Sigmoid colon (tissue), 7 donors: Measurements from ENCODE around the gene MBP. TPM values are rescaled to one million over a fixed set of nuclear protein-coding genes. Genes with fewer than 3 reads are reported as not detected.

Experiments
- DNase-seq: peaks from one replicate; pipeline ENCODE4 v3.0.0-alpha.2; 2019
- H3K27ac ChIP-seq, 4 donors: fragments of 200-600 bp; sonication (generic); one replicate each; pipeline ENCODE4 v1.5.1; 2016 to 2019; ENCODE audit warnings: mild to moderate bottlenecking in 1 of 4
- H3K27me3 ChIP-seq, 3 donors: fragments of 200-600 bp; sonication (generic); one replicate each; pipeline ENCODE4 v1.5.1; 2019; ENCODE audit warnings: mild to moderate bottlenecking in 1 of 3
- H3K36me3 ChIP-seq, 4 donors: fragments of 200-600 bp; sonication (generic); one replicate each; pipeline ENCODE4 v1.5.1; 2016 to 2019
- H3K4me1 ChIP-seq, 4 donors: fragments of 200-600 bp; sonication (generic); one replicate each; pipeline ENCODE4 v1.5.1; 2017 to 2019
- H3K4me3 ChIP-seq, 4 donors: fragments of 200-600 bp; sonication (generic); one replicate each; pipeline ENCODE4 v1.5.1; 2017 to 2019; ENCODE audit warnings: mild to moderate bottlenecking in 2 of 4, moderate library complexity in 1 of 4
- H3K9me3 ChIP-seq, 4 donors: fragments of 200-600 bp in 3 of 4; sonication (generic) in 3 of 4; one replicate each; pipeline versions ENCODE4 v1.5.1 to v1.6.1; 2013 to 2019
- CTCF ChIP-seq, 4 experiments: fragments of 450-650 bp in 3 of 4; fragments of 200-600 bp in 1 of 4; IDR thresholded peaks; one replicate each; pipeline ENCODE4 v1.5.1; 2016 to 2019; ENCODE audit warnings: antibody characterized with exemption in 4 of 4, mild to moderate bottlenecking in 3 of 4, moderate library complexity in 2 of 4
- EP300 ChIP-seq, 4 donors: sonication (generic); formaldehyde crosslinking; IDR thresholded peaks; one replicate each; pipeline ENCODE4 v1.6.1; 2017; ENCODE audit warnings: antibody characterized with exemption in 4 of 4
- POLR2A ChIP-seq, 2 donors: fragments of 450-650 bp; IDR thresholded peaks; one replicate each; pipeline ENCODE4 v1.6.1; 2016; ENCODE audit warnings: antibody characterized with exemption in 2 of 2, mild to moderate bottlenecking in 2 of 2, moderate library complexity in 2 of 2
- POLR2AphosphoS5 ChIP-seq, 4 donors: sonication (generic); formaldehyde crosslinking; IDR thresholded peaks; one replicate each; pipeline ENCODE4 v1.6.1; 2017; ENCODE audit warnings: antibody characterized with exemption in 4 of 4
- WGBS, 2 donors: extraction: QIAGEN DNeasy Blood & Tissue Kit; methylation state at CpG; one replicate each; pipeline ENCODE4 v1.1.7; 2013; 5-methylcytosine and 5-hydroxymethylcytosine counted together
- intact Hi-C: fragments of 100-400 bp; cut with DNase I; formaldehyde crosslinking; loops from one replicate; pipeline ENCODE4 v1.15.1; 2023
- polyA plus RNA-seq, 3 donors: library from polyadenylated mRNA; stranded (reverse); fragments of 200-250 nt; gene quantifications; one replicate each; pipeline ENCODE4 v1.2.3, GENCODE V29; 2013
- total RNA-seq, 4 donors: library from RNA; depleted of rRNA; stranded (reverse); fragments of >200 nt; gene quantifications; one replicate each; pipeline ENCODE4 v1.1.0, GENCODE V29; 2016
- donor health status: healthy with polysubstance abuse.
- donor health status: Bipolar disorder and iron deficiency.
- donor health status: healthy.

MBP gene
- total and polyA plus RNA-seq, 7 donors: 18.3 to 30.7 (median 24.0) TPM

- Histone ChIP-seq H3K27me3 (no peaks in the 10 kb centered on the region), H3K4me1 (no peaks in the 10 kb centered on the region), H3K27ac (no peak overlapping the region), H3K9me3 (no peaks in the 10 kb centered on the region), H3K4me3 (no peak overlapping the region), H3K36me3 (no peaks in the 10 kb centered on the region)
- WGBS, 2 donors: 87 to 92% methylated on average over 6 of the region's 6 CpGs
- no peak for TF ChIP-seq EP300 (IDR thresholded peaks at IDR 0.05)
- no peak for TF ChIP-seq CTCF (IDR thresholded peaks at IDR 0.05)
- TF ChIP-seq POLR2A (IDR thresholded peaks at IDR 0.05): no peak
- no peak for TF ChIP-seq POLR2AphosphoS5 (IDR thresholded peaks at IDR 0.05)
- intact Hi-C loops: loop anchor here (5.0 kb wide), 1 partner anchor 44 kb away; no protein-coding TSS in a partner anchor
- DNase-seq: no peak
Measured at GRCh38 chr18:77153404-77153803, 20.8 kb upstream of the MBP start.

GRCh38 chr18:77151772-77152520, 19.4 kb upstream of the MBP start:
- no peaks in the 10 kb centered on the region for H3K4me1 ChIP-seq
- intact Hi-C loops: loop anchor here (5.0 kb wide), 1 partner anchor 45 kb away; no protein-coding TSS in a partner anchor
- H3K36me3 ChIP-seq: no peaks in the 10 kb centered on the region
- DNase-seq: no peak
- H3K4me3 ChIP-seq: no peak overlapping the region
- TF ChIP-seq EP300 (IDR thresholded peaks at IDR 0.05) (no peak), CTCF (IDR thresholded peaks at IDR 0.05) (no peak), POLR2A (IDR thresholded peaks at IDR 0.05) (no peak), POLR2AphosphoS5 (IDR thresholded peaks at IDR 0.05) (no peak)
- H3K27ac ChIP-seq: no peak overlapping the region
- 87 to 92% methylated on average over 22 of the region's 22 CpGs for WGBS, 2 donors
- no peaks in the 10 kb centered on the region for H3K27me3 ChIP-seq
- H3K9me3 ChIP-seq: no peaks in the 10 kb centered on the region

GRCh38 chr18:77151033-77151771, 18.6 kb upstream of the MBP start:
- H3K4me3 ChIP-seq: no peak overlapping the region
- no peak for TF ChIP-seq CTCF (IDR thresholded peaks at IDR 0.05)
- no peak for TF ChIP-seq POLR2A (IDR thresholded peaks at IDR 0.05)
- no peak for TF ChIP-seq EP300 (IDR thresholded peaks at IDR 0.05)
- TF ChIP-seq POLR2AphosphoS5 (IDR thresholded peaks at IDR 0.05): no peak
- no peak overlapping the region for H3K27ac ChIP-seq
- intact Hi-C loops: loop anchor here (5.0 kb wide), 1 partner anchor 46 kb away; no protein-coding TSS in a partner anchor
- no peaks in the 10 kb centered on the region for H3K36me3 ChIP-seq
- no peak for DNase-seq
- H3K9me3 ChIP-seq: no peaks in the 10 kb centered on the region
- H3K4me1 ChIP-seq: no peaks in the 10 kb centered on the region
- 79 to 82% methylated on average over 8 of the region's 8 CpGs for WGBS, 2 donors
- no peaks in the 10 kb centered on the region for H3K27me3 ChIP-seq

- Histone ChIP-seq H3K9me3 (no peaks in the 10 kb centered on the region), H3K4me3 (no peak overlapping the region), H3K36me3 (no peaks in the 10 kb centered on the region), H3K27me3 (no peaks in the 10 kb centered on the region), H3K27ac (no peak overlapping the region), H3K4me1 (no peaks in the 10 kb centered on the region)
- intact Hi-C loops: loop anchor here (5.0 kb wide), 1 partner anchor 47 kb away; no protein-coding TSS in a partner anchor
- DNase-seq: no peak
- WGBS, 2 donors: 89 to 94% methylated on average over 4 of the region's 4 CpGs
- TF ChIP-seq POLR2A (IDR thresholded peaks at IDR 0.05) (no peak), CTCF (IDR thresholded peaks at IDR 0.05) (no peak), POLR2AphosphoS5 (IDR thresholded peaks at IDR 0.05) (no peak), EP300 (IDR thresholded peaks at IDR 0.05) (no peak)
Measured at GRCh38 chr18:77150588-77150987, 18.0 kb upstream of the MBP start.
